Measurements from ENCODE around the gene ADIPOR2.

DNA sequence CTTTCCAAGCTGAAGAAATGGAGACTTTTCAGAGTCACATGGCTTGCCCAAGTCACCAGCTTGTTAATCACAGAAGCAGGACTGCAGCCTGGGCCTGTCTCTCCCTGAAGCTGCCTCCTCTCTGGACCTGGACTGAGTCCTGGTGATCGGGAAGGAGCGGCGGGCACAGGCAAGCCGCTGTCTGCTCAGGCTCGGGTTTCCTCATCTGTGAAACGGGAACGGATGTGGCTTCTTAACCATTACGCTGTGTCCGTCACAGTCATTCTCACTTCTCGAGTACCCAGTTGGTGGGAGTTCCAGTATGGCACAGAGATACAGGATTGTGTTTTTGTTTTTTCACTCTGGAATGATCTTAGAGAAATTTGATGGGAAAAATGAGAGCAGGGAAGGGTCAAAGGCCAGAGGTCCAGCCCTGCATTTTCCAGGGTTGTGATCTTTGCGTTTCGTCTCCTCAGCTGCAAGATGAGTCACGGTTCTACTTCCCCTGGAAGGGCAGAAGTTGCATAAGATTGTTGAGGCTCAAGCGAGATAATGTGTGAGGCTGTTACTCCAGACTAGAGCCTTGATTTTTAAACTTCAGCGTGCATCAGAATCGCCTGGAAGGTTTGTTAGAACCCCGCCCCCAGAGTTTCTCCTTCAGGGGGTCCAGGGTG lies 121.9 kb downstream of the ADIPOR2 start:
- no peak for TF ChIP-seq CTCF (conservative IDR thresholded peaks at IDR 0.05; ENCODE audit: low read depth, low read length)
- TF ChIP-seq EZH2 (IDR thresholded peaks at IDR 0.05; ENCODE audit: borderline replicate concordance, low read depth, low read length, poor library complexity, severe bottlenecking): no peak

Measured in A673 (cell line).